Activated T-cell treated with anti-CD3 and anti-CD28 coated beads for 1 hour (primary cell): Measurements from ENCODE around the gene CLK2.

Source experiments
- DNase-seq: peaks from one replicate; pipeline ENCODE4 v3.0.0-alpha.2; 2020; ENCODE audit warnings: low read depth

The CLK2 gene

DNA sequence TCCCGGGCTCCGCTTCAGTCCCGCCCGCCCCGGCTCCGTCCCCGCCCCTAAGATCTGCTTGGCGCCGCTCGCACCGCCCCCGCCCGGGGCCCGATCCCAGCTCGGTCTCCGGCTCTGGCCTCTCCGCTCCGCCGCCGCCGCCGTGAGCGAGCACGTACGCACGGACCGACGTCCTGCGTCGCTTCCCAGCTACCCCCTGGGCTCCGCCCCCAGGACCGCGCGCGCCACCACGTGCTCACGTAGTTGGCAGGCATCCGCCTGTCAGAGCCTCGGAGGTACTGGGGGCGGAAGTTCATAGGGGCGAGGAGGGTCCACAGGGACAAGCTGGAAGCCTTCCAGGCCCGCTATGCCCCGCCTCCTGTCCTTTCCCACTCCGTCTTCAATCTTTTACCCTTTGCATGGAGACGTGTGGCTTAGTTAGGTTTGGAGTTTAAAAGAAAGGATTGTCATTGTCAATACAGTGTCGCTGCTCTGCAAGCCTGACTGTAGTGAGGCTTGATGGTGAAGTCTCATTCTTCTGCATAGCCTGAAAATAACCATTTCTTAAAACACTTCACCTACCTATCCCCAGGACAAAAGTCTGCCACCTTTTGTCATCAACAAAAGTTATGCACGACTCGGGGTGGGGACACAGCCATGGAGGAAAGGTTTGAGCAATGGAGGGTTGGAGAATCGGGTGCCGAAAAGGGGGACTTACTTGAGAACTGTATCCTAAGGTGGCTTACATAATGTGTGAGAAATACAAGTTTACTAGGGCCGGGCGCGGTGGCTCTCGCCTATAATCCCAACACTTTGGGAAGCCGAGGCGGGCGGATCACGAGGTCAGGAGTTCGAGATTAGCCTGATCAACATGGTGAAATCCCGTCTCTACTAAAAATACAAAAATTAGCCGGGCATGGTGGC is at the start of gene CLK2:
TSS of gene CLK2 (minus strand) at position 162 of the 903 bp plus-strand sequence. CDS start 2,527 bp downstream, outside the sequence.
- peak; percentile 90 for DNase-seq

DNA sequence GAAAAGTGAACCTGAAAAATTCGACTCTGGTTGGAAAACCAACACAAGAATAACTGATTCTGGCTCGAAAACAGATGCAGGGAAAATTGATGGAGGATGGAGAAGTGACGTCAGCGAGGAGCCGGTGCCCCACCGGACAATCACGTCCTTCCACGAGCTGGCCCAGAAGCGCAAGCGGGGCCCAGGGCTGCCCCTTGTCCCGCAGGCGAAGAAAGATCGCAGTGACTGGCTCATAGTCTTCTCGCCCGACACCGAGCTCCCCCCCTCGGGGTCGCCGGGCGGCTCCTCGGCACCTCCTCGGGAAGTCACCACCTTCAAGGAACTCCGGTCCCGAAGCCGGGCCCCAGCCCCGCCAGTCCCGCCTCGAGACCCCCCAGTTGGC is 49.3 kb upstream of the CLK2 start:
- no peak for DNase-seq

- no peak for DNase-seq
Measured at GRCh38 chr1:155321639-155322503, 48.6 kb upstream of the CLK2 start.

- DNase-seq: peak; percentile 62
Measured at GRCh38 chr1:155320661-155321617, 47.6 kb upstream of the CLK2 start, which contains the start of gene RUSC1. RUSC1 (plus strand) TSS chr1:155320894; CDS start chr1:155321774, 880 bp downstream.

DNA sequence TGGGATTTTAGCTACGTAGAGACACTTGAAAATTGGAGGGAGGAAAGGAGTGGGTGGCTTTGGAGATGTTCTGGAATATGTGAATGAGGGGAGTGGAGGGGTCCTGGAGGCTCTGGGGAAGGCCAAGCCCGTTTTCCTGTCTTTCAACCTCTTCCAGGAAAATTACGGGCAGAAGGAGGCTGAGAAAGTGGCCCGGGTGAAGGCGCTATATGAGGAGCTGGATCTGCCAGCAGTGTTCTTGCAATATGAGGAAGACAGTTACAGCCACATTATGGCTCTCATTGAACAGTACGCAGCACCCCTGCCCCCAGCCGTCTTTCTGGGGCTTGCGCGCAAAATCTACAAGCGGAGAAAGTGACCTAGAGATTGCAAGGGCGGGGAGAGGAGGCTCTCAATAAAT is 46.9 kb upstream of the CLK2 start:
- DNase-seq: no peak

GRCh38 chr1:155319536-155319935 is 46.2 kb upstream of the CLK2 start:
- no peak for DNase-seq

GRCh38 chr1:155318082-155318481 is 44.8 kb upstream of the CLK2 start:
- no peak for DNase-seq

- DNase-seq: no peak
Measured at GRCh38 chr1:155316922-155317321, 43.6 kb upstream of the CLK2 start.

- no peak for DNase-seq
Measured at GRCh38 chr1:155313261-155313660, 40.0 kb upstream of the CLK2 start.

DNA sequence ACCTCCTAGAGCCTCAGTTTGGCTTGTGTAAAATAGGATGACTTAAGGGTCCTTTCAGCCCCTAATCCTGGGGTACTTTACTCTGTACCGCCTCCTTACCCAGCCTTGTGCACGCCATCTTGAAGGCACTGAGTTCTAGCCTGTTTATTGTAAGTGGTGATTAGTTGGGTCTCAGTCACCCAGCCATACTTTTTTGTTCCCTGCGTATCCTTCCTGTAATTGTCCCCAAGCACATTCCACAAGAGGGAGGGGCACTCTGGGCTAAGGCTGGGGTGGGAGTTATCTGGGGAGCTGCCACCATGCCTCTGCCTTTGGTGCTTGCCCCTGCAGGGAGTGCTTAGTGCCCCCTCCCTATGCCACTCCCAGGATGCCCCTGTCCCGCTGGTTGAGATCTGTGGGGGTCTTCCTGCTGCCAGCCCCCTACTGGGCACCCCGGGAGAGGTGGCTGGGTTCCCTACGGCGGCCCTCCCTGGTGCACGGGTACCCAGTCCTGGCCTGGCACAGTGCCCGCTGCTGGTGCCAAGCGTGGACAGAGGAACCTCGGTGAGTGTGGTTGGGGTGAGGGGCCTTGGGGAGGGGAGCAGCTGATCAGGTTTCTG is 36.2 kb upstream of the CLK2 start:
- DNase-seq: no peak

DNA sequence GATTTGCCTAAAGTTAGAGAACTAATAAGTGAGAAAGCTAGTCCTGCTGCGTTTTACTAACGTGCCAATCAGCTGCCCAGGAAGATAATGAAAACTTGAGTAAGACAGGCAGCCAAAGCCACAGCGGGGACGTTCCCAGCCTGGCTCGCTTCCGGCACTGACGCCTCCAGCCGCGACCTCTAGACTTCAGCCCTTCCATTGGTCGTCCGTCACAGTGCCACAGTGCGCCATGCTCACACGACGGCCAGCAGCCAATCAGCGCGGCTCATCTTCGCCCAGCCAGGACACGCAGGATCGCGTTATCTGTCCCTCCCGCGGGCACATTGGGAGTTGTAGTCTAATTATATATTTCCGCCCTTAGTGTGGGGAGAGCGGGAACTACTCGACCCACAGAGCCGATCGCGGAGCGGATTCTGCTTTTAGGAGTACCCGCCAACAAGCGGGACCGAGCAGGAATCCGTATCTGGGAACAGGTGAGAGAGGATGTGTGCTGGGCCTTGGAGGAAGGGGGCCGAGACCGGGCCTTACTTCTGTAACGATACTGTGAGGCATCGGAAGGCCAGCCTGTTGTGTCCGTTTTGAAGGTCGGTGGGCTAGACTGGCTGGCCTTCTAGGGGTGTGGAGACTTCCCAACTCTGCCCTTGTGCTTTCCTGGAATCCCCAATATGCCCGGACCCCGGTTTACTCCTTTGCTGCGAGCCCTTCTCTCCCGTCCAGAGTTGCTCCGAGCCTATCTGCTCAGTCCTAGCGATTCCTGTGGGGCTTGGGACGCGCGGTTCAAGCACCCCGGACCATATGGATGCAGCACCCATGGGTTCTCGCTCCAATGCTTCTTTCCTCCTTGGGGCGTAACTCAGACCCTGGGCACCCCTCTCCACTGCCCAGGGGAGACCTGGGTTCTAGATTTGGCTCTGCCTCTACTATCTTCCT is 35.5 kb upstream of the CLK2 start, which contains the start of gene FDPS:
TSS of gene FDPS (plus strand) at position 374 of the 930 bp plus-strand sequence. CDS start 924 bp downstream, outside the sequence.
- DNase-seq: peak; percentile 90

- no peak for DNase-seq
Measured at GRCh38 chr1:155307247-155307740, 34.0 kb upstream of the CLK2 start.

DNA sequence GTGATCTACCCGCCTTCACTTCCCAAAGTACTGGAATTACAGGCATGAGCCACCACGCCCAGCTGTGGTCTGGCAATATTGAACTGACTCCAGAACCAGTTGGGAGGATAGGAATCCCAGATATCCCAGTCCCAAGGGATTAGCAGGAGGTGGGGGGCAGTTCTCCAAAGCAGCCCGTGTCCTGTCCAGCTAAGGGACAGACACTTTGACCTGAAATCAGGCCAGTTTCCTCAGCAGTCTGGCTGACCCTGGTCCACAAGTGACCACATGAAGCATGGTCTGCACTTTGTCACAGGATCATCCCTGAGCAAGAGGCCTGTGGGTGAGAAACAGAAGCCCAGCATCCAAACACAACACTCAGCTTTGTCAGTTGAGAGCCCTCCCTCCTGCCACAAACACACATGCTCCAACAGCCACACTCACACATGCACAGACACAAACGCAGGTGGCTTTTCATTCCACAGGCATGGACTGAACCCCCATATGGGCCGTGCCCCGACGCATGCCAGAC is 32.6 kb upstream of the CLK2 start:
- DNase-seq: no peak

DNA sequence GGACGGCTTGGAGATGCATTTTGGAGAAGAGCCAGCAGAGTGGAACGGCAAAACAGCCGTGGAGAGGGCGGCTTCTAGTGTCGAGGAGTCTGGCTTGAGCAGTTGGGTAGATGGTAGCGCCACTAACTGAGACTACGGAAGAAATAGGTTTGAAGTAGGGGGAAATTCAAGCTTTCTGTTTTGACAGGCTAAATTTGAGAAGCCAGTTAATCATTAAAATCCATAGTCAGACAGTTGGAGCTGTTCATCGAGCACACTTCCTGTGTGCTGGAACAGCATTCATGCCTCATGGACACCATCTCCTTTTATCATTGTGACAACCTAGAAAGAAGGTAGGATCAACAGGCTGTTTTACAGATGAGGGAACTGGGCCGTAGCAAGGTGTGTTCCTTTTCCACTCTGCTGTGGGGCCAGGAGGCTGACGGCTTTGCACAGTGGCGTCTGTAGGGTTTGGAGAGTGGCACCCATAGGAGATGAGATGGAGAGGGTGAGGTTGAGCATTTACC is 31.3 kb upstream of the CLK2 start:
- DNase-seq: no peak

DNA sequence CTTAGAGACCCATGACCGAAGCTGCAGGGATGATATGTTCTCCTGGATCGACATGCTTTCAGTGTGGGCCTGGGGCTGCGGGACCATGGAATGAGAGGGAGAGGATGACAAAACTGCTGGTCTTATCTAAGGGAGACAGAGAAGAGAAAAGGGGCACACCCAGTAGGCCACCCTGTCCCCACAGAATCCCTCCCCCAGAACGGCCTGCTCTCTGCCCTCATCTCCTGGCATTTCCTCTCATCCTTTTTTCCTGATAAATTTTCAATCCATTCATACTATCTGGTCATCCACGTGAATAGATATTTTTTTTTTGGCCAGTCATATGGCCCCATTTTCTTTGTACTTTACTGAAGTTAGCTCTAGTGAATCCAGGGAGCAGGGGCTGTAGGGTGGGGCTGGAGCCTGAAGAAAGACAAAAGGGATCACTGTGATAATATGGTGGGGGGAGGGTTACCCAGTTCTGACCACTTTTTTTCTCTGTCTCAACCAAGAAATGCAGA is 28.1 kb upstream of the CLK2 start, which contains the start of gene PKLR:
TSS of gene PKLR (minus strand) at position 97 of the 500 bp plus-strand sequence. CDS start at position 54, 43 bp downstream.
- DNase-seq: no peak

DNA sequence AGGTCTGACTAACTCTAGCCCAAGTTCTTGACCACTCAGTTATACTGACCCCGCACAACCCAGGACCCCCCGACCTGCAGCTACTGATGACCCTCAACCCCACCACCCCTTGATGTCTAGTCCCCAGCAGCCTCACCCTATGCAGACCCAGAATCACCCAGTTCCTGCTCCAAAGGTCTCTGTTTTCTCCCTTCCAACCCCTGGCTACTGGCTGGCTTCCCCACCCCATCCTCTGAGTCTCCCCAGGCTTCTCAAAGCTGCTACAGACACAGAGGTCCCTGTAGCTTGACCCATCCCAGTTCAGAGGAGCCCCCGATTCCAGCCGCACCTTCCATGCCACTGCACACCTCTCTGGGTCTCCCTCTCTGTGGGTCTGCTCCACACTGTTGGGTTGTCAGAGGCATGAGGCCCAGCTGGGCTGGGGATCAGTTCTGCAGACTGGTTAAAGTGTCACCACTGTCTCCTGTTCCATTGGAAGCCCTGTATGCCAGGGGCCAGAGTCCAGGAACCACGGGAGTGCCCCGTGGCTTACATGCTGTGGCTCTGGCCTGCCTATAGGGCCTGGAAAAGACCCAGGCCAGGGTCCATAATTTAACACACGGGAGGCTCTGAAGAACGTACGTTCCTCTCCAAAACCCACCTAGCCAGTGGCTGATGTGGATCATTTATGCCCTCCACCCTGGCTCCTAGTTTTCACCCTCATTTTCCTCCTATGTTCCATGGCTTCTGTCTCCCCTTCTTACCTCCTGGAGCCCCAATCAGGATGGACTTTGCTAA is 27.4 kb upstream of the CLK2 start:
- no peak for DNase-seq

DNA sequence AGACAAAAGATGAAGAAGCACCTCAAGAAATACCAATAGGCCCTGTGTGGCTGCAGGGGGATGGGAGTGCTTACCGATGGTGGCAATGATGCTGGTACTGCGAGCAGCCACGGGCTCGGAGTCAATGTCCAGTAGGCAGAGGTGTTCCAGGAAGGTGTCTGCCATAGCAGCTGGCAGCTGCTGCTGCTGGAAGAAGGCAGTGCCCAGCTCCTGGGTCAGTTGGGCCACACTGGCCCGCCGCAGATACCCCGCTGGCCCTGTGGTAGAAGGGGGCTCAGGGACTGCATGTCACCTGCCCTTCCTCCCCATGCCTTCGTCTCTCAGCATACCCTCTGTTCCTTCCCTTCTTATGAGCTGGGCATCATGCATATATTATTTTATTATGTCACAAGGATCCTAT is 26.7 kb upstream of the CLK2 start:
- DNase-seq: no peak

- no peak for DNase-seq
Measured at GRCh38 chr1:155297384-155297783, 24.1 kb upstream of the CLK2 start.
